Adrenal gland (tissue), 12 donors: Measurements from ENCODE around the gene ATRAID. TPM values are rescaled to one million over a fixed set of nuclear protein-coding genes. Genes with fewer than 3 reads are reported as not detected.
A peak's percentile ranks its signal among the peaks of the same experiment; 100 is the strongest.

Experiments
- DNase-seq, 7 donors: peaks; one replicate each; pipeline ENCODE4 v3.0.0-alpha.2; 2019 to 2020
- H3K27ac ChIP-seq, 5 donors: fragments of 200-600 bp; sonication (generic) in 4 of 5; 1 replicate in 3 of 5; 2 replicates in 2 of 5; pipeline versions ENCODE4 v1.5.1 to v1.8.0; 2016 to 2020; ENCODE audit warnings: mild to moderate bottlenecking in 1 of 5
- H3K27me3 ChIP-seq: fragments of 200-600 bp; 2 replicates; pipeline ENCODE4 v1.8.0; 2021
- H3K36me3 ChIP-seq, 2 donors: fragments of 200-600 bp; replicated peaks in 1 of 2; 1 replicate in 1 of 2; 2 replicates in 1 of 2; pipeline versions ENCODE4 v1.5.1 to v1.8.0; 2018 to 2022
- H3K4me1 ChIP-seq, 2 donors: fragments of 200-600 bp; replicated peaks in 1 of 2; 1 replicate in 1 of 2; 2 replicates in 1 of 2; pipeline versions ENCODE4 v1.5.1 to v1.8.0; 2018 to 2021
- H3K4me3 ChIP-seq, 4 donors: fragments of 200-600 bp; sonication (generic) in 3 of 4; one replicate each; pipeline ENCODE4 v1.5.1; 2016 to 2018
- H3K9me3 ChIP-seq, 3 donors: fragments of 200-600 bp; sonication (generic) in 1 of 3; replicated peaks in 1 of 3; 1 replicate in 2 of 3; 2 replicates in 1 of 3; pipeline versions ENCODE4 v1.5.1 to v1.8.0; 2016 to 2021
- POLR2A ChIP-seq, 2 donors: fragments of 450-650 bp; IDR thresholded peaks; one replicate each; pipeline ENCODE4 v1.6.1; 2017; ENCODE audit warnings: antibody characterized with exemption in 2 of 2, mild to moderate bottlenecking in 2 of 2, moderate library complexity in 1 of 2
- WGBS, 4 donors: extraction: QIAGEN DNeasy Blood & Tissue Kit in 2 of 4; methylation state at CpG; one replicate each; pipeline versions ENCODE4 v1.1.5 to v1.1.7; 2013 to 2017; 5-methylcytosine and 5-hydroxymethylcytosine counted together
- intact Hi-C, 2 donors: fragments of 100-400 bp; cut with DNase I; formaldehyde crosslinking; loops; one replicate each; pipeline versions ENCODE4 v1.14.1 to v1.15.0; 2022 to 2023
- polyA plus RNA-seq, 3 donors: library from polyadenylated mRNA; stranded (reverse); fragments of 200-250 nt in 2 of 3; fragments of 350-450 nt in 1 of 3; fragmentation: Illumina TruSeq in 1 of 3; extraction: RNeasy Lipid Tissue Mini Kit (QIAGEN cat#74804) in 1 of 3; gene quantifications; one replicate each; pipeline ENCODE4 v1.2.3, GENCODE V29; 2013 to 2014
- total RNA-seq, 9 donors: library from RNA; depleted of rRNA in 4 of 9; stranded (reverse); fragments of >200 nt in 4 of 9; fragments of 120-200 nt in 1 of 9; fragmentation: NEBNext Ultra II Directional in 1 of 9; extraction: Animal tissue kit (Norgen Biotek cat#: 25700) in 1 of 9; gene quantifications; one replicate each; pipeline versions ENCODE4 v1.1.0 to v1.2.4, GENCODE V29; 2013 to 2023
- TF ChIP-seq, protein P1 (sequence below), 6 experiments: fragments of 450-650 bp in 4 of 6; fragments of 200-600 bp in 2 of 6; sonication (generic) in 1 of 6; IDR thresholded peaks; 1 replicate in 5 of 6; 2 replicates in 1 of 6; pipeline versions ENCODE4 v1.5.1 to v1.8.0; 2016 to 2021; ENCODE audit warnings: antibody characterized with exemption in 6 of 6, mild to moderate bottlenecking in 2 of 6, moderate library complexity in 1 of 6
- donor health status: healthy with polysubstance abuse.
- donor health status: Bipolar disorder and iron deficiency.
- donor health status: DM: yes; HTN: yes; CAD: no.
- donor health status: DM: no; HTN: no; CAD: no.
- donor health status: DM: no; HTN: no; CAD: no.
- donor health status: DM: yes; HTN: yes; CAD: no.

Gene ATRAID
- total and polyA plus RNA-seq, 12 donors: 124 to 292 (median 169) TPM

DNA sequence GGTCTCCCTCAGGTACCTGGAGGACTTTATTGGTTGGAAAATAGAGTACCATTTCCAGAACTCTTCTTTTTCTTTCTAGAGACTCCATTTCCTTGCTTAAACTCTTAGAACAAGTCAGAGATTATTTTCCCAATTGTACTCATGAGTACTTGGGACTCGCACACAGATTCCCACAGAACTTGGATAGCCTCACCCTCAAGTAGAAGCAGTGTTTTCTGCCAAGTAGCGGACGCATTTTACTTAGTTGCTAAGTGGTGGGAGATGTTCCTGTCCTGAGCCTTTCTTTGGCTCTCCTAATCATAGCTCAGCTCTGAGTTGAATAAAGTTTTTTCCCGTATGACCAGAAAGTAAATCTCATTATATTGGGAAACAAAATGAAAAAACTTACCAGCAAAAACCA is 33.8 kb downstream of the ATRAID start:
- no peak for DNase-seq
- intact Hi-C loops: loop anchor here in 1 of 2 donors (10.0 kb wide), 1 partner anchor 59 kb away; the partner anchor contains the start of gene UCN
- H3K27me3 ChIP-seq: no peaks in the 10 kb centered on the region

DNA sequence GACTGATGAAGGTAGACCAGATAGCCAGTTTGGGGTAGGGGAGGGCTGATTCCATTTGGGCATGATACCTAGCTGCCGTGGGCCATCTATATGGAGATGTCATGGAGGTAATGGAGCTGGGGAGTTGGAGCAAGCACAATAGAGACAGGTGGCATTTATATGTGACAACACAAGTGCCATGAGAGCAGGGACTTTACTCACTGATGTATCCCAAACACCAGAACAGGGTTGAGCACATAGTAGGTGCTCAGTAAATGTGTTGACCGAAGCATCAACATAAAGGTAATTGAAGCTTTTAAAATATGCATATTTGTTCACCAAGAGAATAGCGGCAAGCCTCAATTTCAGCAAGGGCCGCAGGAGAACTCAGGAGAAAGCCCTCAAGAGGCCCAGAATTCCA is 36.1 kb downstream of the ATRAID start:
- no peaks in the 10 kb centered on the region for H3K9me3 ChIP-seq
- H3K27ac ChIP-seq: no peak overlapping the region
- peaks cover 6 to 8% of the 10 kb centered on the region in 2 donors for H3K4me1 ChIP-seq
- no peak for DNase-seq
- TF ChIP-seq, protein P1, sequence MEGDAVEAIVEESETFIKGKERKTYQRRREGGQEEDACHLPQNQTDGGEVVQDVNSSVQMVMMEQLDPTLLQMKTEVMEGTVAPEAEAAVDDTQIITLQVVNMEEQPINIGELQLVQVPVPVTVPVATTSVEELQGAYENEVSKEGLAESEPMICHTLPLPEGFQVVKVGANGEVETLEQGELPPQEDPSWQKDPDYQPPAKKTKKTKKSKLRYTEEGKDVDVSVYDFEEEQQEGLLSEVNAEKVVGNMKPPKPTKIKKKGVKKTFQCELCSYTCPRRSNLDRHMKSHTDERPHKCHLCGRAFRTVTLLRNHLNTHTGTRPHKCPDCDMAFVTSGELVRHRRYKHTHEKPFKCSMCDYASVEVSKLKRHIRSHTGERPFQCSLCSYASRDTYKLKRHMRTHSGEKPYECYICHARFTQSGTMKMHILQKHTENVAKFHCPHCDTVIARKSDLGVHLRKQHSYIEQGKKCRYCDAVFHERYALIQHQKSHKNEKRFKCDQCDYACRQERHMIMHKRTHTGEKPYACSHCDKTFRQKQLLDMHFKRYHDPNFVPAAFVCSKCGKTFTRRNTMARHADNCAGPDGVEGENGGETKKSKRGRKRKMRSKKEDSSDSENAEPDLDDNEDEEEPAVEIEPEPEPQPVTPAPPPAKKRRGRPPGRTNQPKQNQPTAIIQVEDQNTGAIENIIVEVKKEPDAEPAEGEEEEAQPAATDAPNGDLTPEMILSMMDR (IDR thresholded peaks at IDR 0.05): no peak
- no peaks in the 10 kb centered on the region for H3K27me3 ChIP-seq
- peaks cover 0 to 17% of the 10 kb centered on the region in 2 donors for H3K36me3 ChIP-seq
- WGBS, 4 donors: 69 to 88% (median 79%) methylated on average over 4 of the region's 4 CpGs
- H3K4me3 ChIP-seq: no peak overlapping the region
- intact Hi-C loops: loop anchor here in 1 of 2 donors (10.0 kb wide), 1 partner anchor 57 kb away; the partner anchor contains the start of gene UCN

More for the DNA sequence above, 33.8 kb downstream of the ATRAID start:
- H3K9me3 ChIP-seq: no peaks in the 10 kb centered on the region
- no peak overlapping the region for H3K4me3 ChIP-seq
- TF ChIP-seq POLR2A (IDR thresholded peaks at IDR 0.05): no peak
- TF ChIP-seq, protein P1 (IDR thresholded peaks at IDR 0.05): no peak
- 81 to 84% (median 83%) methylated on average over 4 of the region's 4 CpGs for whole genome bisulfite sequencing, 4 donors
- H3K4me1 ChIP-seq: peaks cover 6 to 8% of the 10 kb centered on the region in 2 donors
- peaks cover 0 to 40% of the 10 kb centered on the region in 2 donors for H3K36me3 ChIP-seq
- no peak overlapping the region for H3K27ac ChIP-seq

DNA sequence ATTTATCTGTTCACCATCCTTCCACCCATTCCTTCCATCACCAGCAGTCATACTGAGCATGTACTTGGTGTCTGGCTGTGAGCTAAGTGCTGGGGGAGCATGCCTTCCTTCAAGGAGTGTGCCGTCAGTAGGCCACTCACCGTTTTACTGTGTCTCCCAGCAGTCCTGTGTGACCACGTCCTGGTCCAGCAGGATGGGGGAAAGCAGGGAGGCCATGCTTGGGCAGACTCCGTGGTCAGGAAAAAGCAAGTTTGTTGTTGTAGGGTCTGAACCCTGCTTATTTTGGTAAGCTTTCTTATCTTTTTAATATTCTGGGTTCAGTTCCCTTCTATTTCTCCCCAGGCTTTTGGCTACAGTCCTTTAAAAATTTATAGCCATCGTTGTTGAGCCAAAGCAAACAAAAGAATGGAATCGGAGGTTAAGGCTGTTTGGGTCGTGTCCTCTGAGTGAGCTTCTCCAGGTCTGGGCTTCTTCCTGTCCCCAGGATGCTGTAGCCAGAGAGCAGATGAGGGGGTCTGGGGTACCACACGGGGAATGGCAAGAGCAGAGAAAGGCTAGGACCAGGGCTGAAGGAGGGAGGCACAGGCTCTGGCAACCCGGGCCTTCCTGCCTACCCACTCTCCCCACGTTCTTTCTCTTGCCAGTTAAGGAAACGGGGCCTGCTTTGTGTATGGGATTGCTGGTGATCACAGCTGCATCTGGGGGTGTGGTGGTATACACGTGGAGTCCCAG is 37.5 kb downstream of the ATRAID start:
- Histone ChIP-seq H3K4me1 (peaks cover 6 to 8% of the 10 kb centered on the region in 2 donors), H3K4me3 (no peak overlapping the region), H3K9me3 (no peaks in the 10 kb centered on the region), H3K36me3 (peaks cover 0 to 3% of the 10 kb centered on the region in 2 donors), H3K27ac (no peak overlapping the region), H3K27me3 (no peaks in the 10 kb centered on the region)
- no peak for TF ChIP-seq POLR2A (IDR thresholded peaks at IDR 0.05)
- TF ChIP-seq, protein P1 (IDR thresholded peaks at IDR 0.05): no peak
- 46 to 51% (median 48%) methylated on average over 12 of the region's 12 CpGs for whole genome bisulfite sequencing, 4 donors
- DNase-seq: no peak
- intact Hi-C loops: loop anchor here in 1 of 2 donors (10.0 kb wide), 1 partner anchor 55 kb away; the partner anchor contains the start of gene UCN

DNA sequence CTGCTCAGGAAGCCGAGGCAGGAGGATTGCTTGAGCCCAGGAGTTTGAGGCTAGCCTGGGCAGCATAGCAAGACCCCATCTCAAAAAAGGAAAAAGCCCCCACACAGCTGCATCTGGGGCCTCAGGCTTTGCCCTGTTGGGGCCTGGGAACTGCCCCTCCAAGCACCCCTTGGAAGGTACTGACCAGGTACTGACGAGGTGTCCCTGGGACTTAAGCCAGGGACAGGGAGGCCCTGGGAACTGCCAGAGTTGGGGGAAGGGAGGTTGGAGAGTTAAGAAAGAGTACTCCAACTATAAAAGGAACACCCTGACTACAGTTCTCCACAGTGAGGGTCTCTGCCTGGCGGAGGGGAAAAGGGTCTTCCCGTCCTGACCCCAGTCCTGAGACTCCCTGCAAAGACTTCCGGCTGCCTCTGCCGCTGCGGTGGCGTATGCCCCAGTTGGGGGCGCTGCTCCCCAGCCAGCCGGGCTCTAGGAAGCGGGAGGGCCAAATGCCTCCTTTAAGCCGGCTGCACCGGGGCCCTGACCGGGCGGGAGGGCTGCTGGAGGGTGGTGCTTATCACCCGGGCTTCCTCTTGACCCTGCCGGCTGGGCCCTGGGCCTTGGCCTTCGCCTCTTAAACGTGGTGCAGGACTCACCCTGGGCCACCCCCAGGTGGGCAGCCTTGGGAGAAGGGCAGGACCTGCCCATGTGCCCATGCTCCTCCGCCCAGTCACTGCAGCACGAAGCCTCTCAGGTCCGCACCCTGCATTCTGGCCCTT is 38.2 kb downstream of the ATRAID start:
- no peaks in the 10 kb centered on the region for H3K36me3 ChIP-seq
- intact Hi-C loops: loop anchor here in 1 of 2 donors (10.0 kb wide), 1 partner anchor 55 kb away; the partner anchor contains the start of gene UCN
- H3K9me3 ChIP-seq: no peaks in the 10 kb centered on the region
- H3K27ac ChIP-seq: no peak overlapping the region
- DNase-seq: peak; percentile 64 to 76 (median 74)
- H3K4me3 ChIP-seq: no peak overlapping the region
- peaks cover 6 to 9% of the 10 kb centered on the region in 2 donors for H3K4me1 ChIP-seq
- no peak for TF ChIP-seq POLR2A (IDR thresholded peaks at IDR 0.05)
- TF ChIP-seq, protein P1 (IDR thresholded peaks at IDR 0.05): peak; percentile 70 to 85 (median 80)
- 18 to 44% (median 20%) methylated on average over 8 to 22 of the region's 22 CpGs for WGBS, 4 donors
- no peaks in the 10 kb centered on the region for H3K27me3 ChIP-seq
